HS-27A (cell line): ENCODE measurements around the gene SMURF1.

Experiments
- DNase-seq: peaks from one replicate; pipeline ENCODE4 v3.0.0-alpha.2; 2012; ENCODE audit warnings: low read depth, missing footprints

SMURF1 gene

DNA sequence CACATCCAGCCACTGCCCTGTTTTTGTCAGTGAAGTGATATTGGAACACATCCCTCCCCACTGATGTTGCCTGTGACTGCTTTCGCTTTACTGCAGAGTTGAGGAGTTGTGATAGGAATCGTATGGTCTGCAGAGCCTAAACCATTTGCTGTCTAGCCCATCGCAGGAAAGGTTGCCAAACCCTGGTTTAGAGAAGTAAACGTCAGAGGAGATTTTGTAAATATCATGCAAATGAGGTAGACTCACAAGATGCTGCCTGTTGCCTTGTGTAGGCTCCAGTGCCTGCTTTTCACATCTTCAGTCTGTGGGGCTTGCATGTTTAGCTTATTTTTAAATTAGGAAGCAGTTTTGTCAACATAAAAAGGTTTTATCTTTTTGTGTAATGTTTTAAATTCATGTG is 158.5 kb downstream of the SMURF1 start:
- no peak for DNase-seq

DNA sequence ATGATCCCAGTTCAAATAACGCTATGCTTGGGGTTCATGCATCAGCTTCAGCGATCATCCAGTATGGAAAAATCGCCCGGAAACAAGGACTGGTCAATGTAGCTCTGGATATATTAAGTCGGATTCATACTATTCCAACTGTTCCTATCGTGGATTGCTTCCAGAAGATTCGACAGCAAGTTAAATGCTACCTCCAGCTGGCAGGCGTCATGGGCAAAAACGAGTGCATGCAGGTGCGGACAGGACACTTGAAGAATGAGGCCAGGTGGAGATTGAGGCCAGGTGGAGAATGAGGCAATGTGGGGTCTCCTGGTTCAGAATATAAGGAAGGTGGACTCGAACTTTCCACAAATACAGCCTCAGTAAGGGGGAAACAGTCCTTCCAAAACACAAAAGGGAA is 159.8 kb downstream of the SMURF1 start:
- no peak for DNase-seq

DNA sequence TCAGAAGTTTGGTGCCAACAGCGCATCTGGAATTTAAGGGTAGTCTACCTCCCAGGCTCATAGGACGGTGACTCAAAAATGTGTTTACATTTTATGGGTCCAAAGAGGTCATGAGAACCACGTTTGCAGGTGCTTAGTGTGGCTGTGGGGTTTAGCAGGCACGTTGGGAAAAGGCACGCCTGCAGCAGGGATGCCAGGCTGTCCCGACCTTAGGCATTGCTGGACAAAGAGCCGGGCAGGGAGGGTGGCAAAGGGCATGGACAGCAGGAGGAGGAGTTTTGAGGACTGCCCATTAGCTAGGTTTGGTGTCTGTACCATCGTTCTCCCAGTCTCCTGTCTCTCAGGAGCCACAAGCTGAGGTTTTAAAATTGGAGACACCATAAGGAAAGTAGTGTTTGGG is 161.2 kb downstream of the SMURF1 start:
- no peak for DNase-seq

DNA sequence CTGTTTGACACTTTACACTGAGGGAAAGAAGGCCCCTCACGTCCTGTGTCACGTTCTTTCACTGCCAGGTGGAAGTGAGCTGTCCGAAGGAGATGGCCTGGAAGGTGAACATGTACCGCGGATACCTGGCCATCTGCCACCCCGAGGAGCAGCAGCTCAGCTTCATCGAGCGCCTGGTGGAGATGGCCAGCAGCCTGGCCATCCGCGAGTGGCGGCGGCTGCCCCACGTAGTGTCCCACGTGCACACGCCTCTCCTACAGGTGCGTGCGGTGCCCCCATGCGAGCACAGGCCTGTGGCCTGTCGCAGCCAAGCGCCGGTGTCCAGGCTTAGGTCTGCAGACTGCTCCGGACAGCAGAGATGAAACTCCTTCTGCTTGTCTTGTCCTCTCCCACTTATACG is 162.2 kb downstream of the SMURF1 start:
- DNase-seq, result no peak

DNA sequence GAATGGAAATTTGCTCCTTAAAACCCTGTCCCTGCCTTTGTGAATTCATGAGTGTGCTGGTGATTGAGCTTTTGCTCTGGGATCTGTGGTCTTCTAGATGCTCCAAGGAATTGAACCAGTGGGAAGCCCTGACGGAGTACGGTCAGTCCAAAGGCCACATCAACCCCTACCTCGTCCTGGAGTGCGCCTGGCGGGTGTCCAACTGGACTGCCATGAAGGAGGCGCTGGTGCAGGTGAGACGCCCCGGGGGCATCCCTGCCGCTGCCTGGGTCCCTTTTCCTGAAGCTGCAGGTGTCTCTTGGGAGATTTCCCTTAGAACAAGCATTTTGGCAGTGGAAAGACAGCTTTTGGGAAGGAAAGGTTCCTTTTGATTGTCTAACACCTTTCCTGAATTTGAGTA is 165.2 kb downstream of the SMURF1 start:
- DNase-seq, result no peak
